Subcutaneous adipose tissue (tissue), 4 donors: ENCODE results near the gene DRGX. TPM values are rescaled to one million over a fixed set of nuclear protein-coding genes. Genes with fewer than 3 reads are reported as not detected.

Experiments
- total RNA-seq, 4 donors: library from RNA; depleted of rRNA; stranded (reverse); fragments of >200 nt; gene quantifications; one replicate each; pipeline ENCODE4 v1.1.0, GENCODE V29; 2016
- TF ChIP-seq, protein P1 (sequence below): fragments of 450-650 bp; IDR thresholded peaks from one replicate; pipeline ENCODE4 v1.5.1; 2016; ENCODE audit warnings: low read depth, mild to moderate bottlenecking, control low read depth, antibody characterized with exemption, moderate library complexity

The DRGX gene
- total RNA-seq, 4 donors from 2014 or later: not detected

DNA sequence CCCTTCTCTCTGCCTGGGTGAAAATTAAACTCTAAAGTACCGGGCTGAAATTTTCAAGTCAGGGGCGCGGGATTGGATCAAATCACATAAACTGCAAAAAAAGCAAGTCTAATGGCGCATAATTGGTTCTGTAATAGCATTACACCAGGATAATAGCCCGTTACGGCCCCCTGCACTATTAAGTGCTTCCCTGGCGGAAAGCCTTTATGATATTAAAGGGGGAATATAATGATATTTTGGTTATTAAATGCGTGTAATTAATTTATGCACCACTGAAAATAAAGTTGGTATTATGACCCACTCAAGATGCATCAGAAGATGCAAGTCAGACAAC, 744 bp upstream of the DRGX start:
- TF ChIP-seq, protein P1, sequence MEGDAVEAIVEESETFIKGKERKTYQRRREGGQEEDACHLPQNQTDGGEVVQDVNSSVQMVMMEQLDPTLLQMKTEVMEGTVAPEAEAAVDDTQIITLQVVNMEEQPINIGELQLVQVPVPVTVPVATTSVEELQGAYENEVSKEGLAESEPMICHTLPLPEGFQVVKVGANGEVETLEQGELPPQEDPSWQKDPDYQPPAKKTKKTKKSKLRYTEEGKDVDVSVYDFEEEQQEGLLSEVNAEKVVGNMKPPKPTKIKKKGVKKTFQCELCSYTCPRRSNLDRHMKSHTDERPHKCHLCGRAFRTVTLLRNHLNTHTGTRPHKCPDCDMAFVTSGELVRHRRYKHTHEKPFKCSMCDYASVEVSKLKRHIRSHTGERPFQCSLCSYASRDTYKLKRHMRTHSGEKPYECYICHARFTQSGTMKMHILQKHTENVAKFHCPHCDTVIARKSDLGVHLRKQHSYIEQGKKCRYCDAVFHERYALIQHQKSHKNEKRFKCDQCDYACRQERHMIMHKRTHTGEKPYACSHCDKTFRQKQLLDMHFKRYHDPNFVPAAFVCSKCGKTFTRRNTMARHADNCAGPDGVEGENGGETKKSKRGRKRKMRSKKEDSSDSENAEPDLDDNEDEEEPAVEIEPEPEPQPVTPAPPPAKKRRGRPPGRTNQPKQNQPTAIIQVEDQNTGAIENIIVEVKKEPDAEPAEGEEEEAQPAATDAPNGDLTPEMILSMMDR: no peak

DNA sequence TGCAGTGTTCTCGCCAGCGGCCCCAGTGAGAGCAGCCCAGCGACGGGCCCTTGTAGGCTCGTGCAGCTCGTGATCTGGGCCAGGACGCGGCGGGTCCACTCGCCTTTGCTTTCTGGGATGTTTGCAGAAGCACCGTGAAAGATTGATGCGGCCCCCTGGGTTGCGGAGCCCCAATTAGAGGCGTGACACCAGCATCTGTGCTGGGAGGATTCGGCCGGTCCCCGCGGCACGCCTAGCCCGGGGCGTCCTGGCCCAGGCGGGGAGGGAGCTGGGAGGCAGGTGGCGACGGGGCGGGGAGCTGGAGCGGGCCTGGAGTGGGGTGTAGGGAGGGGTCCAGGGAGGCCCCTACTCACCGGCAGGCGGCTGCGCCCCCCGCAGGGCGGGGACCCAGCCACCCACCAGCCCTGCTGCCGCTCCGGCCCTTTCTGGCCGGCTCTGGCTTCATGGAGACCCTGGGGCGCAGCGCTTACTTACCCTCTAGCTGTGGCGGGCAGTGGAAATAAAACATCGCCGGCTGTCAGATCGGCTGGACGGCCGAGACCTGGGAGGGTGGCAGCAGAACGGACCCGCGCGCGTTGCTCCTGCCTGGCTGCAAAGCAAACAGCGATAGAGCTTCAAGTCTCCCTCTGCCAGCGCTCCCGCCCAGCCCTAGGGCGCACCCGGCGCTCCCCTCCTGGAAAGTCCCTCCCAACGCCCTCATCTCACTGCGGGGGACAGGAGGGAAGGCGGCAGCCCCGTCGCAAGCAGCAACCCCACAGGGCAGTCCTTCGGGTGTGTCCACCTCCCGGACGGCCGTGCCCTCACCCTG, 752 bp downstream of the DRGX start:
- TF ChIP-seq, protein P1: no peak

DNA sequence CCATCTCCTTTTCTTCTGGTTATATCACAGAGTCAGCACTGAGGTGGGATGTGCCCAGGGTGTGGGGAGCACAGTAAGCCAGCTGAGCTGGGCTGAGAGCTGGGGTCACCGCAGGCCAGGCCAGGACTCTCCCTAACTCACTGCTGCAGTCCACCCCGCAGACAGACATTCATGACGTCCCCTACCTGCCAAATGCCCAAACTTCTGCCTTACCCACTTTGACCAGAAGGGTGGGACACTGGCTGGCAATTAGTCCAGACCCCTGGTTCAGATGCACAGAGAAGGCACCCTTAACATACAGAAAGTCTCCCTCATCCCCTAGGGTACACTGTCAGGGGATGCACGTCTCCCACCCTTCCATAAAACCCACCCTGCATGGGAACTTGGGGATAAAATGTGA, 2.1 kb downstream of the DRGX start:
- TF ChIP-seq, protein P1: no peak

DNA sequence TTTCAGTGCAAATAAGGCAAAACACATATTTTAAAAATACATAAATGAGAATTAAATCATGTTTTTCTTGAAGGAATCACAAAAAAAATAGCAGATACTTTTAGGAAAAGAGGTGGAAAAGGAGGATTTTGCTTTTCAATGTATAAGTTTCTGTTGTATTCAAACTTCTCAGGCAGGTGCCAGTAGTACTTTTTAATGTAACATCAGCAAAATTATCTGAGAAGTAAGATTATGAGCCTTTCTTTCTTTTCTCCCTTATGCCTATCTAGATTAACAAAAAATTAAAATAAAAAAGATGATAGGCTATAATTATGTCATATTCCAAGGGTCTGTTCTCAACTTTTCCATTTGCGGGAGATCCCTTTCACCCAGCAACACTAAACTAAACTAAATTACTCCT, 2.6 kb downstream of the DRGX start:
- TF ChIP-seq, protein P1: no peak

DNA sequence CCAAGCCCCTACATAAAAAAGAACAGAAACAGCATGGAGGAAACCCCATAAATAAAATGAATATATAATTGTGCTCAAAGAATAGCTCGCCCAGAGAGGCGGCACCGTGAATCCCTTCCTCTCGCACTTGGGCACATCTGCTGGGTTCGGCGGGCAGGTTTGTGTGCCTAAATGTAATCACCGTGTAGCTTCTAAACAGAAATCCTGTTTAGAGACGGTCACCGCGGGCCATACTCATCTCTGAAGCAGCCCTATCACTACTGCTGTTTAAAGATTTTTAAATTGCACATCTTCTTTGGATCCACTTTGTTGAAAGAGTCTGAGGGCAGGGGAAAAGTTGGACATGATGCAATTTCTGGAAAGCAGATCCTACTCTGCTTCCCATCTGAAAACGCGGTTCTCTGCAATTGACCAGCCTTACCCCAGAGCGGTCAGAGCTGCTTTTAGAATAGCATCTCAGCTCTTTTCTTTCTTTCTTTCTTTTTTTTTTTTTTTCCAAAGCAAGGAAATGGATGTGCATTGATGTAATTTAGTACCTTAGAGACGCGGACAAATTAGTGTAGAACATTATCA, 6.4 kb downstream of the DRGX start:
- TF ChIP-seq, protein P1: no peak

DNA sequence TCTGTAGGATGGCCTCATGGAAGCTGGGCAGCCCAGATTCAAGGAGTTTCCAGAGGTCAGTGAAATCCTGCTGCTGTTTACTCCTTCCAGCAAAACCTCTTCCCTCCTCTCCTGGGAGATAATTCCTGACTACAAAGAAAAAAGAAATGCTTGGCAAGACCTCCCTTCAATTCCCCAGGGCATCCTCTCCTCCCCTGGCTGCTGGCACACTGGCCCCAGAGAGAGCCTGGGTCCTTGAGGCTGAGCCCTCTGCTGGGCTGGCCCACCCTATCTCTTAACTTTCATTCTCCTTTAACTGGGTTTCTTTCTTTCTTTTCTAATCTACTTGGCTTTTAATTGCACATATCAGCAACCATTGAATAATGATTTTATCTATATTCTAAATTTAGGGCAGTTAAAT, 7.7 kb downstream of the DRGX start:
- TF ChIP-seq, protein P1: no peak

DNA sequence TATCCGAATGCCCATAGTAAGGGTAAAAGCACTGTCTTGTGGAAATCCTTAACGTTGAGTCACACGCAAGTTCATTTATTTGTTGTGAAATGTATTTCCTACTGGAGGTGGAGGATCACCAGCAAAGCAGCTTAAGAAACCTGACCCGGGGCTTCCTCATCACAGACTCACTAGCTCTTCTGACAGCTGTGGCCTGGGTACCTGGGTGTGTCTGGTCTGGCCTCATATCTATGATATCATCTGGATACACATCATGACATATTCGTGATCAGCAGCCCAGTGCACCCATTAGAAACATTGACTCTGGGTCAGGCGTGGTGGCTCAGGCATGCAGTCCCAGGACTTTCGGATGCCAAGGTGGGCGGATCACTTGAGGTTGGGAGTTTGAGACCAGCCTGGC, 8.8 kb downstream of the DRGX start:
- TF ChIP-seq, protein P1: no peak
